CD8-positive, alpha-beta memory T cell (primary cell): ENCODE data around the gene PDE4A. TPM values are rescaled to one million over a fixed set of nuclear protein-coding genes. Genes with fewer than 3 reads are reported as not detected.

Source experiments
- CTCF ChIA-PET: fragments of 350-600 bp; sonication (Branson Sonifier 250); formaldehyde crosslinking; loops from one replicate; lab custom pipeline; 2021; ENCODE audit warnings: antibody characterized with exemption; lab: Charles Lee
- POLR2A ChIA-PET: fragments of 350-600 bp; sonication (Branson Sonifier 250); formaldehyde crosslinking; loops from one replicate; lab custom pipeline; 2021; ENCODE audit warnings: antibody characterized with exemption; lab: Charles Lee
- DNase-seq, 5 donors: peaks; one replicate each; pipeline versions ENCODE4 v3.0.0 to v3.0.0-alpha.2; 2020 to 2022; ENCODE audit warnings: mixed read lengths in 1 of 5
- H3K27ac ChIP-seq: one replicate; pipeline ENCODE4 v1.7.0; 2013; ENCODE audit warnings: low read depth, mild to moderate bottlenecking, low read length, moderate library complexity
- H3K27me3 ChIP-seq: 2 replicates; pipeline ENCODE4 v1.7.0; 2013; ENCODE audit warnings: low read length, mild to moderate bottlenecking; ENCODE audit not compliant: insufficient read depth, poor library complexity, severe bottlenecking
- H3K36me3 ChIP-seq: 2 replicates; pipeline ENCODE4 v1.7.0; 2013; ENCODE audit warnings: mild to moderate bottlenecking, low read length, moderate library complexity; ENCODE audit not compliant: insufficient read depth
- H3K4me1 ChIP-seq: 2 replicates; pipeline ENCODE4 v1.7.0; 2013; ENCODE audit warnings: mild to moderate bottlenecking, low read length, moderate library complexity; ENCODE audit not compliant: insufficient read depth
- H3K4me3 ChIP-seq: 2 replicates; pipeline ENCODE4 v1.7.0; 2013; ENCODE audit warnings: mild to moderate bottlenecking, low read length
- H3K9me3 ChIP-seq: 2 replicates; pipeline ENCODE4 v1.7.0; 2013; ENCODE audit warnings: mild to moderate bottlenecking, low read length
- H3K27ac Mint-ChIP-seq, 8 donors: one replicate each; pipeline ENCODE4 v1.8.0; 2020 to 2021; ENCODE audit warnings: mixed read lengths in 8 of 8, mild to moderate bottlenecking in 6 of 8, inconsistent platforms in 3 of 8, moderate library complexity in 3 of 8
- H3K27me3 Mint-ChIP-seq, 2 donors: one replicate each; pipeline ENCODE4 v1.8.0; 2020 to 2021; ENCODE audit warnings: mixed read lengths in 2 of 2, mild to moderate bottlenecking in 1 of 2, moderate library complexity in 1 of 2
- H3K36me3 Mint-ChIP-seq, 3 donors: one replicate each; pipeline ENCODE4 v1.8.0; 2020 to 2021; ENCODE audit warnings: mixed read lengths in 3 of 3, inconsistent platforms in 1 of 3, mild to moderate bottlenecking in 1 of 3
- H3K4me1 Mint-ChIP-seq, 3 donors: one replicate each; pipeline ENCODE4 v1.8.0; 2020 to 2021; ENCODE audit warnings: mixed read lengths in 3 of 3, inconsistent platforms in 1 of 3, mild to moderate bottlenecking in 1 of 3
- H3K4me3 Mint-ChIP-seq, 7 donors: one replicate each; pipeline ENCODE4 v1.8.0; 2020 to 2021; ENCODE audit warnings: mixed read lengths in 7 of 7, mild to moderate bottlenecking in 6 of 7, moderate library complexity in 4 of 7, inconsistent platforms in 2 of 7
- H3K9me3 Mint-ChIP-seq, 5 donors: one replicate each; pipeline ENCODE4 v1.8.0; 2020 to 2022; ENCODE audit warnings: mixed read lengths in 5 of 5, mild to moderate bottlenecking in 3 of 5, moderate library complexity in 2 of 5, inconsistent platforms in 1 of 5
- polyA plus RNA-seq: library from polyadenylated mRNA; unstranded; fragments of 300-500 nt; fragmentation: Illumina TruSeq; gene quantifications from one replicate; pipeline ENCODE4 v1.2.3, GENCODE V29; 2021
- total RNA-seq, 2 experiments: library from RNA; stranded (reverse); gene quantifications; one replicate each; pipeline ENCODE4 v1.2.3, GENCODE V29; 2021

PDE4A gene
- total and polyA plus RNA-seq, 3 experiments from 2014 or later: 7.5 to 22.2 (median 21.6) TPM

- peaks cover 40 to 60% (median 46%) of the 10 kb centered on the region in 3 donors for H3K4me1 Mint-ChIP-seq
- H3K36me3 Mint-ChIP-seq: peaks cover 6 to 16% (median 15%) of the 10 kb centered on the region in 3 donors
- no peaks in the 10 kb centered on the region for H3K9me3 ChIP-seq
- H3K27me3 ChIP-seq: peaks cover 29% of the 10 kb centered on the region
- peak overlapping the region; percentile 84 to 100 (median 90) for H3K4me3 Mint-ChIP-seq
- H3K9me3 Mint-ChIP-seq: no peaks in the 10 kb centered on the region
- DNase-seq: peak; percentile 37 to 64 (median 43)
- peak overlapping the region; percentile 76 to 98 (median 94) for H3K27ac Mint-ChIP-seq
- CTCF ChIA-PET: interaction anchor here (2.4 kb wide), 1 partner anchor 22 kb away, joined by 5 read pairs; no protein-coding TSS in a partner anchor
- no peak overlapping the region for H3K4me3 ChIP-seq
- peaks cover 35 to 42% of the 10 kb centered on the region in 2 donors for H3K27me3 Mint-ChIP-seq
- POLR2A ChIA-PET: no interaction called here
- H3K36me3 ChIP-seq: no peaks in the 10 kb centered on the region
- peaks cover 36% of the 10 kb centered on the region for H3K4me1 ChIP-seq
- peak overlapping the region; percentile 16 for H3K27ac ChIP-seq
Observed at GRCh38 chr19:10514211-10515145, 94.1 kb downstream of the PDE4A start.

DNA sequence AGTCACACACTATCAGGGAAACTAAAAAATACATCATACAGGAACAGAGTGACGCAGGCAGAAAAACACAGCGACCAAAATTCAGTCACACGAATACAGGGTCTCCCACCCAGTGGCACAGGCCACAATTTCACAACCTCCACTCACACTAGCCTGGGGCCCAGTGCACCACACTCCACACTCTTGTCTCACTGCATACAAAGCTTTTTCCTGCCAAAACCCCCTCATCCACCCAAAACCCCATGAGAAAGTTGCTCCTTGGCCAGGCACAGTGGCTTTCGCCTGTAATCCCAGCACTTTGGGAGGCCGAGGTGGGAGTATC, 95.7 kb downstream of the PDE4A start:
- DNase-seq: peak in 4 of 5 donors; percentile 46 to 70 (median 60)
- peaks cover 38 to 43% of the 10 kb centered on the region in 2 donors for H3K27me3 Mint-ChIP-seq
- ChIA-PET CTCF (interaction anchor here (0.7 to 2.4 kb wide), 3 partner anchors 24 to 58 kb away, joined by 3 to 5 read pairs (median 4); no protein-coding TSS in a partner anchor), POLR2A (interaction anchor here (0.6 kb wide), 2 partner anchors 27 to 50 kb away, joined by 3 read pairs; no protein-coding TSS in a partner anchor)
- H3K36me3 Mint-ChIP-seq: peaks cover 6 to 16% (median 15%) of the 10 kb centered on the region in 3 donors
- H3K4me1 ChIP-seq: peaks cover 32% of the 10 kb centered on the region
- no peaks in the 10 kb centered on the region for H3K36me3 ChIP-seq
- H3K27ac ChIP-seq: peak overlapping the region; percentile 66
- no peaks in the 10 kb centered on the region for H3K9me3 ChIP-seq
- peak overlapping the region; percentile 67 for H3K4me3 ChIP-seq
- peak overlapping the region; percentile 75 to 98 (median 94) for H3K27ac Mint-ChIP-seq
- peaks cover 40 to 59% (median 50%) of the 10 kb centered on the region in 3 donors for H3K4me1 Mint-ChIP-seq
- peaks cover 29% of the 10 kb centered on the region for H3K27me3 ChIP-seq
- no peaks in the 10 kb centered on the region for H3K9me3 Mint-ChIP-seq
- H3K4me3 Mint-ChIP-seq: peak overlapping the region; percentile 84 to 100 (median 90)

- ChIA-PET POLR2A (interaction anchor here (0.6 to 1.6 kb wide), 5 partner anchors 13 to 50 kb away, joined by 3 to 8 read pairs (median 4); partner anchors contain the start of genes KEAP1 and KRI1), CTCF (interaction anchor here (0.8 to 2.4 kb wide), 4 partner anchors 9 to 37 kb away, joined by 3 to 5 read pairs (median 4); no protein-coding TSS in a partner anchor)
- peak overlapping the region; percentile 84 to 100 (median 90) for H3K4me3 Mint-ChIP-seq
- peak overlapping the region; percentile 69 to 98 (median 94) for H3K27ac Mint-ChIP-seq
- peaks cover 40 to 60% (median 50%) of the 10 kb centered on the region in 3 donors for H3K4me1 Mint-ChIP-seq
- DNase-seq: peak in 1 of 5 donors; percentile 56
- H3K27me3 Mint-ChIP-seq: peaks cover 38 to 43% of the 10 kb centered on the region in 2 donors
- Histone ChIP-seq H3K9me3 (no peaks in the 10 kb centered on the region), H3K4me1 (peaks cover 32% of the 10 kb centered on the region), H3K27me3 (peaks cover 29% of the 10 kb centered on the region), H3K4me3 (peak overlapping the region; percentile 67), H3K36me3 (no peaks in the 10 kb centered on the region), H3K27ac (peak overlapping the region; percentile 66)
- peaks cover 6 to 16% (median 15%) of the 10 kb centered on the region in 3 donors for H3K36me3 Mint-ChIP-seq
- H3K9me3 Mint-ChIP-seq: no peaks in the 10 kb centered on the region
Observed at GRCh38 chr19:10516671-10517286, 96.4 kb downstream of the PDE4A start.

- peak within 1 kb of the TSS; percentile 66 for H3K27ac ChIP-seq
- DNase-seq: peak in 2 of 5 donors; percentile 39 to 53
- peak within 1 kb of the TSS; percentile 88 to 100 (median 95) for H3K4me3 Mint-ChIP-seq
- peaks cover 32% of the 10 kb centered on the region for H3K4me1 ChIP-seq
- peaks cover 29% of the 10 kb centered on the region for H3K27me3 ChIP-seq
- H3K9me3 ChIP-seq: no peaks in the 10 kb centered on the region
- H3K4me1 Mint-ChIP-seq: peaks cover 42 to 65% (median 54%) of the 10 kb centered on the region in 3 donors
- ChIA-PET POLR2A (interaction anchor here (1.2 to 1.6 kb wide), 4 partner anchors 14 to 49 kb away, joined by 3 to 8 read pairs (median 4); partner anchors contain the start of genes KEAP1 and KRI1), CTCF (interaction anchor here (0.8 to 2.4 kb wide), 6 partner anchors 9 to 184 kb away, joined by 3 to 5 read pairs (median 3); partner anchors contain the start of gene QTRT1)
- H3K27ac Mint-ChIP-seq: peak within 1 kb of the TSS; percentile 69 to 99 (median 98)
- H3K36me3 ChIP-seq: no peaks in the 10 kb centered on the region
- no peaks in the 10 kb centered on the region for H3K9me3 Mint-ChIP-seq
- peak within 1 kb of the TSS; percentile 67 for H3K4me3 ChIP-seq
- peaks cover 38 to 43% of the 10 kb centered on the region in 2 donors for H3K27me3 Mint-ChIP-seq
- H3K36me3 Mint-ChIP-seq: peaks cover 6 to 16% (median 15%) of the 10 kb centered on the region in 3 donors
Observed at GRCh38 chr19:10517361-10517759, 97.0 kb downstream of the PDE4A start, which contains the start of gene S1PR5. S1PR5 (minus strand) TSS chr19:10517447; CDS start chr19:10515011, 2,436 bp downstream.

DNA sequence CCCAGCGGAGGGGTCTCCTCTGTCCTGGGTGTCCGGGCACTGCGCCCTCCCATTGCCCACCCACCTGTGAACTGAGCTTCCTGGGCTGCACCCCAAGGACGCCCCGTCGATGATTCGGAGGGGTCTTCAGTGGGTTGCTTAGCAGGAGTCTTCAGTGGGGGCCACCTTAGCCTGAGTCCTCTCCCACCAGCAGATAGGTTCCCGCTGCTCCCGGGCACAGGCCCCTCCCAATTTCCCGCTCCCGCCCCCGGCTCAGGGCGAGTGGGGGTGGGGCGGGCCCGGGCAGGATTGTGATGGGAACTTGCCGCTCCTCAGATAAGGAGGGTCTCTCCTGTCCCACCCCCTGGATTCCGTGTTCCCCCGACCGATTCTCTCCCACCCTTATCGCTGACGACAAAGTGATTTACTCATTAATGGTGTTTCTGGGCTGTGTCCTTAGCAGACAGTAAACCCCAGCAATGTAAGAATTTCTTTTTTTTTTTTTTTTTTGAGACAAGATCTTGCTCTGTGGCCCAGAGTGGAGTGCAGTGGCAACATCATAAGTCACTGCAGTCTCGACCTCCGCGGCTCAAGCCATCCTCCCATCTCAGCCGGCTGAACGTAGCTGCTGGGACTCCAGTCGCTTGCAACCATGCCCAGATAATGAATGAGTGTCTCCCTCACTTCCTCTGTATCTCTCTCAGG, 97.6 kb downstream of the PDE4A start:
- Histone ChIP-seq H3K9me3 (no peaks in the 10 kb centered on the region), H3K4me1 (peaks cover 32% of the 10 kb centered on the region), H3K27ac (peak overlapping the region; percentile 66), H3K4me3 (peak overlapping the region; percentile 67), H3K36me3 (no peaks in the 10 kb centered on the region), H3K27me3 (peaks cover 29% of the 10 kb centered on the region)
- Mint-ChIP-seq H3K4me1 (peaks cover 42 to 64% (median 51%) of the 10 kb centered on the region in 3 donors), H3K9me3 (no peaks in the 10 kb centered on the region), H3K27me3 (peaks cover 37 to 42% of the 10 kb centered on the region in 2 donors), H3K36me3 (peaks cover 5 to 16% (median 15%) of the 10 kb centered on the region in 3 donors), H3K27ac (peak overlapping the region; percentile 55 to 99 (median 98)), H3K4me3 (peak overlapping the region; percentile 74 to 99 (median 91))
- ChIA-PET POLR2A (interaction anchor here (1.0 to 1.6 kb wide), 5 partner anchors 14 to 49 kb away, joined by 3 to 8 read pairs (median 4); partner anchors contain the start of genes KEAP1 and KRI1), CTCF (interaction anchor here (1.3 to 1.9 kb wide), 3 partner anchors 18 to 184 kb away, joined by 3 to 4 read pairs (median 3); partner anchors contain the start of gene QTRT1)
- DNase-seq: peak in 3 of 5 donors; percentile 40 to 69 (median 51)

DNA sequence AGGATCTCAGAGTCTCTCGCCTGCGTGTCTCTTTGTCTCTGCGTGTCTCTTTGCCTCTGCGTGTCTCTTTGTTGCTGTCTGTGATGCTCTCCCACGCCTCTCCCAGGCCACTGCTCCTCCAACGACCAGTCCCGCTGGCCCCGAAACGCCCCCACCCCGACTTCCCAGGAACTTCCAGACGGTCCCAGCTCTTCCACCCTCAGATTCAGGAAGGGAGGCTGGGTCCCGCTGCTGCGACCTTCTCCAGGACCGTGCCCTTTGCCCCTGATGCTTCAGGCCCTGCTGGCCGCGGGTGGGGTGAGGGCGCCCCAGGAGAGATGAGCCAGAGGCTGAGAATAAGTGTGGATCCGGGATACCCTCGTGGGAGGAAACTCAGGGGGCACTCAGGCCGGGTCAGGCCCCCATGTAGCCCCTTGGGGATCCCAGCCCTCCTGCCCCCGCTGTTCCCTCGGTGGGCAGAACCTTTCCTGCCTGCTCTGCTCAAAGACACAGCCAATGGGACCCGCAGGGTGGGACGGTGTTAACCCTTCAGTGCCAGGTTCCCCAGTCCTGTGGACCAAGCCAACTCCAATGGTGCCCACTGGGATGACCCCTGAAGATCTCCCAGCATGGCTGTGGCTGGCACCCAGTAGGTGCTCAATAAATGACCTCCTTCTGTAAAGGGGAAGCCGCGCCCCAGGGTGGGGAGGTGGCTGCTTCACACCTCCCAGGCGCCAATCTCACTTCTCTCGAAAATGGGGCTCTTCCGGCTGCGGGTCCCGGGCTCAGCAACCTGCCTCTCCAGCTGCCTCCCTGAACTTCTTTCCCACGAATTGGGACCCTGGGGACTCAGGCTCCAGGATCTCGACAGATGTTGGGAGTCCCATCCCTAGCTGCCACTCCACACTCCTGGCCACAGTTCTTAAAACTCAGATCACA, 98.4 kb downstream of the PDE4A start:
- Mint-ChIP-seq H3K4me1 (peaks cover 38 to 63% (median 49%) of the 10 kb centered on the region in 3 donors), H3K9me3 (no peaks in the 10 kb centered on the region), H3K27ac (peak overlapping the region; percentile 55 to 99 (median 98)), H3K4me3 (peak overlapping the region; percentile 74 to 99 (median 91)), H3K36me3 (peaks cover 3 to 8% (median 8%) of the 10 kb centered on the region in 3 donors), H3K27me3 (peaks cover 32 to 34% of the 10 kb centered on the region in 2 donors)
- H3K27ac ChIP-seq: peak overlapping the region; percentile 66
- ChIA-PET POLR2A (interaction anchor here (1.0 to 1.7 kb wide), 4 partner anchors 10 to 26 kb away, joined by 3 to 7 read pairs (median 3); no protein-coding TSS in a partner anchor), CTCF (interaction anchor here (1.3 to 1.5 kb wide), 3 partner anchors 17 to 183 kb away, joined by 3 read pairs; partner anchors contain the start of gene QTRT1)
- peaks cover 21% of the 10 kb centered on the region for H3K27me3 ChIP-seq
- peak overlapping the region; percentile 67 for H3K4me3 ChIP-seq
- peaks cover 34% of the 10 kb centered on the region for H3K4me1 ChIP-seq
- DNase-seq: peak in 4 of 5 donors; percentile 53 to 56 (median 55)
- H3K9me3 ChIP-seq: no peaks in the 10 kb centered on the region
- H3K36me3 ChIP-seq: no peaks in the 10 kb centered on the region
